ENCODE results near the gene EIPR1. TPM values are rescaled to one million over a fixed set of nuclear protein-coding genes. Genes with fewer than 3 reads are reported as not detected.
A peak's percentile ranks its signal among the peaks of the same experiment; 100 is the strongest.

Gene EIPR1
- polyA plus RNA-seq, 1 donor from 2014 or later: 138 TPM

GRCh38 chr2:3289171-3289515 lies 88.5 kb downstream of the EIPR1 start:
- peak overlapping the region; percentile 70 for H3K27ac ChIP-seq (ENCODE audit: low read length)
- no peak overlapping the region for H2AFZ ChIP-seq (ENCODE audit: low read depth, low read length)
- H3K27me3 ChIP-seq (ENCODE audit: insufficient read depth, low read depth, low read length): no peaks in the 10 kb centered on the region
- H3K4me2 ChIP-seq (ENCODE audit: low read length): no peak overlapping the region
- no peaks in the 10 kb centered on the region for H3K36me3 ChIP-seq (ENCODE audit: insufficient read depth, low read length)
- no peaks in the 10 kb centered on the region for H3K9me3 ChIP-seq (ENCODE audit: low read length)
- no peaks in the 10 kb centered on the region for H3K79me2 ChIP-seq (replicated peaks; ENCODE audit: insufficient read depth, low read length)
- TF ChIP-seq, protein P1, sequence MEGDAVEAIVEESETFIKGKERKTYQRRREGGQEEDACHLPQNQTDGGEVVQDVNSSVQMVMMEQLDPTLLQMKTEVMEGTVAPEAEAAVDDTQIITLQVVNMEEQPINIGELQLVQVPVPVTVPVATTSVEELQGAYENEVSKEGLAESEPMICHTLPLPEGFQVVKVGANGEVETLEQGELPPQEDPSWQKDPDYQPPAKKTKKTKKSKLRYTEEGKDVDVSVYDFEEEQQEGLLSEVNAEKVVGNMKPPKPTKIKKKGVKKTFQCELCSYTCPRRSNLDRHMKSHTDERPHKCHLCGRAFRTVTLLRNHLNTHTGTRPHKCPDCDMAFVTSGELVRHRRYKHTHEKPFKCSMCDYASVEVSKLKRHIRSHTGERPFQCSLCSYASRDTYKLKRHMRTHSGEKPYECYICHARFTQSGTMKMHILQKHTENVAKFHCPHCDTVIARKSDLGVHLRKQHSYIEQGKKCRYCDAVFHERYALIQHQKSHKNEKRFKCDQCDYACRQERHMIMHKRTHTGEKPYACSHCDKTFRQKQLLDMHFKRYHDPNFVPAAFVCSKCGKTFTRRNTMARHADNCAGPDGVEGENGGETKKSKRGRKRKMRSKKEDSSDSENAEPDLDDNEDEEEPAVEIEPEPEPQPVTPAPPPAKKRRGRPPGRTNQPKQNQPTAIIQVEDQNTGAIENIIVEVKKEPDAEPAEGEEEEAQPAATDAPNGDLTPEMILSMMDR (IDR thresholded peaks at IDR 0.05; ENCODE audit: poor library complexity, severe bottlenecking): no peak
- TF ChIP-seq TAF1 (IDR thresholded peaks at IDR 0.05; ENCODE audit: low read depth) (no peak), SMC3 (conservative IDR thresholded peaks at IDR 0.05; ENCODE audit: poor library complexity) (no peak), MXI1 (conservative IDR thresholded peaks at IDR 0.05; ENCODE audit: poor library complexity, severe bottlenecking) (no peak), POLR2AphosphoS5 (IDR thresholded peaks at IDR 0.05) (no peak), EP300 (conservative IDR thresholded peaks at IDR 0.05; ENCODE audit: poor library complexity, severe bottlenecking) (no peak), RAD21 (conservative IDR thresholded peaks at IDR 0.05) (no peak), EZH2 (IDR thresholded peaks at IDR 0.05; ENCODE audit: borderline replicate concordance, insufficient read depth, low read length, poor library complexity, severe bottlenecking) (no peak)
- TF ChIP-seq, protein P2, sequence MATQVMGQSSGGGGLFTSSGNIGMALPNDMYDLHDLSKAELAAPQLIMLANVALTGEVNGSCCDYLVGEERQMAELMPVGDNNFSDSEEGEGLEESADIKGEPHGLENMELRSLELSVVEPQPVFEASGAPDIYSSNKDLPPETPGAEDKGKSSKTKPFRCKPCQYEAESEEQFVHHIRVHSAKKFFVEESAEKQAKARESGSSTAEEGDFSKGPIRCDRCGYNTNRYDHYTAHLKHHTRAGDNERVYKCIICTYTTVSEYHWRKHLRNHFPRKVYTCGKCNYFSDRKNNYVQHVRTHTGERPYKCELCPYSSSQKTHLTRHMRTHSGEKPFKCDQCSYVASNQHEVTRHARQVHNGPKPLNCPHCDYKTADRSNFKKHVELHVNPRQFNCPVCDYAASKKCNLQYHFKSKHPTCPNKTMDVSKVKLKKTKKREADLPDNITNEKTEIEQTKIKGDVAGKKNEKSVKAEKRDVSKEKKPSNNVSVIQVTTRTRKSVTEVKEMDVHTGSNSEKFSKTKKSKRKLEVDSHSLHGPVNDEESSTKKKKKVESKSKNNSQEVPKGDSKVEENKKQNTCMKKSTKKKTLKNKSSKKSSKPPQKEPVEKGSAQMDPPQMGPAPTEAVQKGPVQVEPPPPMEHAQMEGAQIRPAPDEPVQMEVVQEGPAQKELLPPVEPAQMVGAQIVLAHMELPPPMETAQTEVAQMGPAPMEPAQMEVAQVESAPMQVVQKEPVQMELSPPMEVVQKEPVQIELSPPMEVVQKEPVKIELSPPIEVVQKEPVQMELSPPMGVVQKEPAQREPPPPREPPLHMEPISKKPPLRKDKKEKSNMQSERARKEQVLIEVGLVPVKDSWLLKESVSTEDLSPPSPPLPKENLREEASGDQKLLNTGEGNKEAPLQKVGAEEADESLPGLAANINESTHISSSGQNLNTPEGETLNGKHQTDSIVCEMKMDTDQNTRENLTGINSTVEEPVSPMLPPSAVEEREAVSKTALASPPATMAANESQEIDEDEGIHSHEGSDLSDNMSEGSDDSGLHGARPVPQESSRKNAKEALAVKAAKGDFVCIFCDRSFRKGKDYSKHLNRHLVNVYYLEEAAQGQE (IDR thresholded peaks at IDR 0.05; ENCODE audit: borderline replicate concordance): no peak
- no peaks in the 10 kb centered on the region for H3F3A ChIP-seq (ENCODE audit: insufficient read depth, low read length, poor library complexity, severe bottlenecking)
- no peaks in the 10 kb centered on the region for H3K9me2 ChIP-seq (ENCODE audit: insufficient read depth, low read length)
- H4K20me1 ChIP-seq (ENCODE audit: insufficient read depth): no peaks in the 10 kb centered on the region
- H3K4me3 ChIP-seq (ENCODE audit: low read length): no peak overlapping the region
- H3K9ac ChIP-seq (ENCODE audit: low read length): peak overlapping the region; percentile 45

DNA sequence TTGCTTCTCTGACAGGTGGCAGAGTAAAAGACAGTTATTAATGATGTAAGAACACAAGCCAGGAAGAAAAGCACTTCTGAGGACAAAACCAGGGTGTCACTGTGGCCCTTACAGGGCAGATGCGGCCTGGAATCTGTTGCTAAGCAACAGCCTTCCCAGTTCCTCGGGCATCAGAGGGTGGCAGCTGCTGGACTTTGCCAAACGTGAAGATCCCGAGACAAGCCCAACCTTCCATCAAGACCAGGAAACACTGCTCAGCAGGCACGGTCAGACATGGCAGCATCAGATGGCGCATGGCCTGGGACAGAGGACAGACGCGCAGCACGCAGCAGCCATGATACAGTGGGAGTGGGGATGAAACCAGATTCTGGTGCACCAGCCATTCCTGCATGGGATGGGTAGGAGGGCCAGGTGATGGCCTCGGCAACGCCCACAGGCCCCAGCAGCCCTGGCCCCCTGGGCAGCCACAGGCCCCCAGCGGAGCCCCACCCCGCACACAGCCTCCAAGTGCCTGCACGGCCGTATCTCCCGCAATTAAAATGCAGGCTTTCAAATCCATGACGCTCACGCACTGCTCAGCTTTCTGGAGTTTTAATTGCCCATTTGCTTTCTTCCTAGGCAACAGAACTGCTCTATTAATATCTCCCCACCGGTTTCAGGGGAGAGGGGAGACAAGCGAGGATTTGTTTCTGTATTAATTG lies 89.0 kb downstream of the EIPR1 start:
- Histone ChIP-seq H2AFZ (ENCODE audit: low read depth, low read length) (no peak overlapping the region), H3K79me2 (replicated peaks; ENCODE audit: insufficient read depth, low read length) (no peaks in the 10 kb centered on the region), H3K9me2 (ENCODE audit: insufficient read depth, low read length) (no peaks in the 10 kb centered on the region), H3K27ac (ENCODE audit: low read length) (peak overlapping the region; percentile 70), H3K36me3 (ENCODE audit: insufficient read depth, low read length) (no peaks in the 10 kb centered on the region), H3K4me2 (ENCODE audit: low read length) (no peak overlapping the region), H3K27me3 (ENCODE audit: insufficient read depth, low read depth, low read length) (no peaks in the 10 kb centered on the region), H3F3A (ENCODE audit: insufficient read depth, low read length, poor library complexity, severe bottlenecking) (no peaks in the 10 kb centered on the region), H3K9ac (ENCODE audit: low read length) (peak overlapping the region; percentile 45), H4K20me1 (ENCODE audit: insufficient read depth) (no peaks in the 10 kb centered on the region), H3K4me3 (ENCODE audit: low read length) (peak overlapping the region; percentile 38), H3K9me3 (ENCODE audit: low read length) (no peaks in the 10 kb centered on the region)
- TF ChIP-seq MXI1 (conservative IDR thresholded peaks at IDR 0.05; ENCODE audit: poor library complexity, severe bottlenecking): no peak
- TF ChIP-seq TAF1 (IDR thresholded peaks at IDR 0.05; ENCODE audit: low read depth): no peak
- TF ChIP-seq EZH2 (IDR thresholded peaks at IDR 0.05; ENCODE audit: borderline replicate concordance, insufficient read depth, low read length, poor library complexity, severe bottlenecking): no peak
- TF ChIP-seq, protein P2 (IDR thresholded peaks at IDR 0.05; ENCODE audit: borderline replicate concordance): no peak
- TF ChIP-seq SMC3 (conservative IDR thresholded peaks at IDR 0.05; ENCODE audit: poor library complexity): no peak
- no peak for TF ChIP-seq EP300 (conservative IDR thresholded peaks at IDR 0.05; ENCODE audit: poor library complexity, severe bottlenecking)
- TF ChIP-seq RAD21 (conservative IDR thresholded peaks at IDR 0.05): no peak
- TF ChIP-seq, protein P1 (IDR thresholded peaks at IDR 0.05; ENCODE audit: poor library complexity, severe bottlenecking): no peak
- no peak for TF ChIP-seq POLR2AphosphoS5 (IDR thresholded peaks at IDR 0.05)

Measured in neural cell (in vitro differentiated cells).